BJ (cell line): ENCODE measurements around the gene DOCK3. TPM values are rescaled to one million over a fixed set of nuclear protein-coding genes. Genes with fewer than 3 reads are reported as not detected.

Source experiments
- CTCF ChIA-PET: fragments of 350-600 bp; formaldehyde crosslinking; extraction: SDS; loops from one replicate; lab custom pipeline; 2021; ENCODE audit warnings: antibody characterized with exemption, inconsistent platforms; lab: Yijun Ruan, JAX
- POLR2A ChIA-PET: fragments of 300-600 bp; sonication (Branson Sonifier 250); formaldehyde crosslinking; extraction: SDS; loops from one replicate; lab custom pipeline; 2021; ENCODE audit warnings: antibody characterized with exemption; lab: Charles Lee
- DNase-seq: peaks from one replicate; pipeline ENCODE4 v3.0.0-alpha.2; 2011; ENCODE audit warnings: low read depth
- H3K27me3 ChIP-seq: 2 replicates; pipeline ENCODE4 v1.6.0; 2011; ENCODE audit warnings: low read length; ENCODE audit not compliant: control insufficient read depth, insufficient read depth
- H3K36me3 ChIP-seq: 2 replicates; pipeline ENCODE4 v1.5.1; 2011; ENCODE audit warnings: low read length; ENCODE audit not compliant: control insufficient read depth, insufficient read depth
- H3K4me3 ChIP-seq: 2 replicates; pipeline ENCODE4 v1.5.1; 2011; ENCODE audit warnings: low read depth, mild to moderate bottlenecking, control low read depth, low read length
- CTCF ChIP-seq: IDR thresholded peaks from 2 replicates; pipeline ENCODE4 v1.5.1; 2011; ENCODE audit warnings: low read depth, mild to moderate bottlenecking, control low read depth, inconsistent platforms, low read length, moderate library complexity; ENCODE audit not compliant: insufficient read depth
- polyA plus RNA-seq: library from polyadenylated mRNA; depleted of rRNA; stranded (reverse); fragments of >200 nt; gene quantifications from 2 replicates; pipeline ENCODE4 v1.2.3, GENCODE V29; 2011

DOCK3 gene
- polyA plus RNA-seq, 1 experiment = 0.09 TPM

DNA sequence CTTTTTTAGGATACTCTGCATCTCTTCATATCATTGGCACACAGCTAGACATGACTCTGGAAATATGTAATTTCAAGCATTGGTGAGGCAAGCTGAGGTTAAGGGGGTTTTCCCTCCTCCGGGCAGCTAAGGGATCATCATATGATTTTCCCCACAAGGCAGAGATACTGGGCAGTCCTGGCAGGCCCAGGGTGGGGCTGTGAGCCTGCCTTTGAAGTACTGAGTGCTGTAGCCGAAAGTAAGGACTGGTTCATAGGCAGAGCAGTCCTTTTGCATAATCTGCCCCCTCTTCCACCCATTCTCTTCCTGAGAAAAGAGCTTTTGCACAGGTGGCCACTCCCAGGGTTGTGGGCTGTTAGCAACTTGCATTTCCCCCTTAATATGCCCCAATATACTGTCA, 541.6 kb downstream of the DOCK3 start:
- no peaks in the 10 kb centered on the region for H3K36me3 ChIP-seq
- H3K27me3 ChIP-seq = no peaks in the 10 kb centered on the region
- TF ChIP-seq CTCF = no peak
- DNase-seq = no peak
- ChIA-PET CTCF (no interaction called here), POLR2A (no interaction called here)
- no peak overlapping the region for H3K4me3 ChIP-seq

- no peak overlapping the region for H3K4me3 ChIP-seq
- H3K27me3 ChIP-seq = no peaks in the 10 kb centered on the region
- H3K36me3 ChIP-seq = no peaks in the 10 kb centered on the region
- POLR2A ChIA-PET = no interaction called here
- no peak for TF ChIP-seq CTCF
- CTCF ChIA-PET = interaction anchor here (0.8 kb wide), 1 partner anchor 9 kb away, joined by 3 read pairs; no protein-coding TSS in a partner anchor
- DNase-seq = no peak
These were observed 547.2 kb downstream of the DOCK3 start for GRCh38 chr3:51221959-51222358.

DNA sequence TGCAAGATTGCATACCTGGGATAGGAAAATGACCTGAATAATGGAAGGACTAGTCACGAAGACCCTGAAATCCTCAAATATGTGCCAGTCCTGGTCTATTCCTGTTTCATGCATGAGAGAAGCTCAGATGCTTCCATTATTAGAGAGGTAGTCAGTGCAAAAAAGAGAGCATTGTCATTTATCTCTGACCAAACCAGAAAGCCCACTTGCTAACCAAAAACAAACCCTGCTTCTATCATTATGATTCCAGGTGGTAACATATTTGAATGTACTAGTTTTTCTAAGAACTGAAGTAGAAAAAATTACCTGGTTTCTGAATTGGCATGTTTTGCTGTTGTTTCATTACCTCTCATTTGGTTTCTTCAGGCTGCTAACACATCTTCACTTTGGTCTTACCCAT, 549.6 kb downstream of the DOCK3 start:
- no peak for TF ChIP-seq CTCF
- ChIA-PET POLR2A (no interaction called here), CTCF (no interaction called here)
- Histone ChIP-seq H3K27me3 (no peaks in the 10 kb centered on the region), H3K4me3 (no peak overlapping the region), H3K36me3 (no peaks in the 10 kb centered on the region)
- no peak for DNase-seq

GRCh38 chr3:51224843-51225242, 550.1 kb downstream of the DOCK3 start:
- H3K4me3 ChIP-seq = no peak overlapping the region
- CTCF ChIA-PET = no interaction called here
- H3K27me3 ChIP-seq = no peaks in the 10 kb centered on the region
- POLR2A ChIA-PET = no interaction called here
- H3K36me3 ChIP-seq = no peaks in the 10 kb centered on the region
- no peak for TF ChIP-seq CTCF
- DNase-seq = no peak

DNA sequence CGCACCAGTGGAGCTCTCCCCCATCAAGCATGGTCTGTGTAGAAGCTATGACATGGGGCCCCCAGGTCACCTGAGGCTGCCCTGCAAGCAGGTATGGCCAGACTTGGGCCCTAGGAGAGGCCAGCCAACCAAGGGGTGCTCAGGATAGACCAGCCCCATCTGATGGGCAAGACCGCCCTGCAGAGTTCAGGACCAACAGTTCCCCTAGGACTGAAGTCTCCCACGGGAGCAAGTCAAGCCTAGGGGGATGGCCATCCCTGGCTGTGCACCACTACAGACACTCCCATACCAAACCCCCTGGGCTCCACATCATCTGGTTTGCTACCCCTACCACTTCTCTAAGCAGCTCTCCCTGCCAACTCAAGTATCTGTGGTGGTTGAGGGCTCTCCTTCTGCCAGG, 568.2 kb downstream of the DOCK3 start:
- CTCF ChIA-PET = no interaction called here
- H3K36me3 ChIP-seq = no peaks in the 10 kb centered on the region
- POLR2A ChIA-PET = no interaction called here
- TF ChIP-seq CTCF = no peak
- no peak overlapping the region for H3K4me3 ChIP-seq
- DNase-seq = no peak
- H3K27me3 ChIP-seq = no peaks in the 10 kb centered on the region
